HG03095 (cell line): ENCODE measurements around the gene SHROOM2.

ENCODE experiments used
- ATAC-seq: cut with Tn5 transposase; IDR thresholded peaks from one replicate; pipeline ENCODE4 v1.9.1; 2021; ENCODE audit warnings: moderate library complexity; ENCODE audit not compliant: unreplicated experiment

The SHROOM2 gene

GRCh38 chrX:9992061-9992460, 205.8 kb downstream of the SHROOM2 start:
- no peak for ATAC-seq

- ATAC-seq = no peak
Observed at GRCh38 chrX:9992724-9993123, 206.5 kb downstream of the SHROOM2 start.

- peak; percentile 79 for ATAC-seq
Observed at GRCh38 chrX:9995855-9996339, 209.7 kb downstream of the SHROOM2 start.

- no peak for ATAC-seq
Observed at GRCh38 chrX:9997041-9997440, 210.8 kb downstream of the SHROOM2 start.

GRCh38 chrX:9997524-9997923, 211.3 kb downstream of the SHROOM2 start:
- peak; percentile 58 for ATAC-seq
